Activated B cell treated with CpG ODN at 0.5 μM for 24 hours (primary cell): Measurements from ENCODE around the gene TGFBRAP1. TPM values are rescaled to one million over a fixed set of nuclear protein-coding genes. Genes with fewer than 3 reads are reported as not detected.

Experiments used
- ATAC-seq: fragments of 200-7000 bp; cut with Tn5 transposase; one replicate; pipeline ENCODE4 v1.10.0; 2021; ENCODE audit warnings: low read depth, mild to moderate bottlenecking, moderate library complexity
- CTCF ChIA-PET: fragments of 350-600 bp; sonication (Branson Sonifier 250); formaldehyde crosslinking; loops from one replicate; lab custom pipeline; 2021; ENCODE audit warnings: antibody characterized with exemption; lab: Charles Lee
- POLR2A ChIA-PET: fragments of 350-600 bp; sonication (Branson Sonifier 250); formaldehyde crosslinking; loops from one replicate; lab custom pipeline; 2021; ENCODE audit warnings: antibody characterized with exemption; lab: Charles Lee
- DNase-seq: peaks from one replicate; pipeline ENCODE4 v3.0.0; 2022
- H3K27ac Mint-ChIP-seq: one replicate; pipeline ENCODE4 v1.8.0; 2020; ENCODE audit warnings: mixed read lengths
- H3K27me3 Mint-ChIP-seq: one replicate; pipeline ENCODE4 v1.8.0; 2021; ENCODE audit warnings: mixed read lengths
- H3K36me3 Mint-ChIP-seq: one replicate; pipeline ENCODE4 v1.8.0; 2021; ENCODE audit warnings: low read depth, mixed read lengths
- H3K4me1 Mint-ChIP-seq: one replicate; pipeline ENCODE4 v1.8.0; 2021; ENCODE audit warnings: mixed read lengths
- H3K4me3 Mint-ChIP-seq: one replicate; pipeline ENCODE4 v1.8.0; 2020; ENCODE audit warnings: mild to moderate bottlenecking, mixed read lengths
- H3K9me3 Mint-ChIP-seq: one replicate; pipeline ENCODE4 v1.8.0; 2020; ENCODE audit warnings: mixed read lengths
- CTCF ChIP-seq: fragments of 200-600 bp; IDR thresholded peaks from one replicate; pipeline ENCODE4 v1.8.0; 2022; ENCODE audit warnings: antibody characterized with exemption, mild to moderate bottlenecking
- intact Hi-C: fragments of 100-400 bp; cut with micrococcal nuclease; formaldehyde crosslinking; loops from one replicate; pipeline ENCODE4 v1.15.1; 2024
- total RNA-seq: library from RNA; stranded (reverse); gene quantifications from 2 replicates; pipeline ENCODE4 v1.2.3, GENCODE V29; 2022

TGFBRAP1 gene
- total RNA-seq, 1 donor from 2014 or later, result 25.2 TPM

GRCh38 chr2:105376789-105377240 lies 47.3 kb upstream of the TGFBRAP1 start:
- intact Hi-C loops, result no loop called here
- POLR2A ChIA-PET, result no interaction called here
- H3K9me3 Mint-ChIP-seq, result no peaks in the 10 kb centered on the region
- CTCF ChIA-PET, result no interaction called here
- H3K27me3 Mint-ChIP-seq, result peaks cover 3% of the 10 kb centered on the region
- no peak overlapping the region for H3K4me3 Mint-ChIP-seq
- DNase-seq, result no peak
- TF ChIP-seq CTCF, result no peak
- H3K4me1 Mint-ChIP-seq, result no peaks in the 10 kb centered on the region
- ATAC-seq, result no peak
- no peak overlapping the region for H3K27ac Mint-ChIP-seq
- no peaks in the 10 kb centered on the region for H3K36me3 Mint-ChIP-seq

GRCh38 chr2:105376010-105376409 lies 46.5 kb upstream of the TGFBRAP1 start:
- Mint-ChIP-seq H3K36me3 (no peaks in the 10 kb centered on the region), H3K27ac (no peak overlapping the region), H3K4me3 (no peak overlapping the region), H3K9me3 (no peaks in the 10 kb centered on the region), H3K27me3 (peaks cover 3% of the 10 kb centered on the region), H3K4me1 (no peaks in the 10 kb centered on the region)
- TF ChIP-seq CTCF, result no peak
- ChIA-PET POLR2A (no interaction called here), CTCF (interaction anchor here (1.4 kb wide), 1 partner anchor 29 kb away, joined by 3 read pairs; no protein-coding TSS in a partner anchor)
- no peak for DNase-seq
- no peak for ATAC-seq
- intact Hi-C loops, result no loop called here

- Mint-ChIP-seq H3K27ac (no peak overlapping the region), H3K4me1 (peaks cover 1% of the 10 kb centered on the region), H3K36me3 (no peaks in the 10 kb centered on the region), H3K9me3 (no peaks in the 10 kb centered on the region), H3K27me3 (peaks cover 3% of the 10 kb centered on the region), H3K4me3 (no peak overlapping the region)
- TF ChIP-seq CTCF, result no peak
- intact Hi-C loops, result no loop called here
- CTCF ChIA-PET, result interaction anchor here (1.4 kb wide), 1 partner anchor 28 kb away, joined by 3 read pairs; no protein-coding TSS in a partner anchor
- POLR2A ChIA-PET, result no interaction called here
- ATAC-seq, result no peak
- DNase-seq, result no peak
Measured at GRCh38 chr2:105375001-105375561, 45.5 kb upstream of the TGFBRAP1 start.

GRCh38 chr2:105373895-105374401 lies 44.4 kb upstream of the TGFBRAP1 start:
- Mint-ChIP-seq H3K4me3 (no peak overlapping the region), H3K4me1 (peaks cover 7% of the 10 kb centered on the region), H3K9me3 (no peaks in the 10 kb centered on the region), H3K27ac (no peak overlapping the region), H3K36me3 (no peaks in the 10 kb centered on the region), H3K27me3 (no peaks in the 10 kb centered on the region)
- POLR2A ChIA-PET, result no interaction called here
- CTCF ChIA-PET, result no interaction called here
- intact Hi-C loops, result no loop called here
- ATAC-seq (no peak), DNase-seq (no peak)
- no peak for TF ChIP-seq CTCF

- Mint-ChIP-seq H3K27ac (no peak overlapping the region), H3K36me3 (no peaks in the 10 kb centered on the region), H3K9me3 (no peaks in the 10 kb centered on the region), H3K27me3 (no peaks in the 10 kb centered on the region), H3K4me3 (no peak overlapping the region), H3K4me1 (peaks cover 7% of the 10 kb centered on the region)
- intact Hi-C loops, result no loop called here
- ChIA-PET POLR2A (no interaction called here), CTCF (no interaction called here)
- DNase-seq (no peak), ATAC-seq (no peak)
- no peak for TF ChIP-seq CTCF
Measured at GRCh38 chr2:105373344-105373781, 43.8 kb upstream of the TGFBRAP1 start.
